HepG2 (cell line): ENCODE measurements around the gene SLC22A23. TPM values are rescaled to one million over a fixed set of nuclear protein-coding genes. Genes with fewer than 3 reads are reported as not detected.

Experiments used
- ATF4 ChIP-seq, 2 experiments: fragments of 450-650 bp in 1 of 2; sonication (generic) in 1 of 2; formaldehyde crosslinking; IDR thresholded peaks; 2 replicates each; pipeline versions ENCODE4 v1.5.0 to v1.8.0; 2020 to 2022; ENCODE audit warnings: mild to moderate bottlenecking in 1 of 2, missing genetic modification reagents in 1 of 2
- ATF7-NPFF ChIP-seq: sonication (generic); formaldehyde crosslinking; IDR thresholded peaks from 2 replicates; pipeline ENCODE4 v1.8.1; 2023; ENCODE audit warnings: mild to moderate bottlenecking, low read depth, missing genetic modification reagents, moderate library complexity
- FOSL2 ChIP-seq: sonication (generic); formaldehyde crosslinking; IDR thresholded peaks from 2 replicates; pipeline ENCODE4 v1.4.0; 2020; ENCODE audit warnings: missing genetic modification reagents
- KDM6A ChIP-seq: IDR thresholded peaks from 2 replicates; pipeline ENCODE4 v1.6.1; 2016; ENCODE audit warnings: low read depth
- NFE2 ChIP-seq: sonication (generic); formaldehyde crosslinking; IDR thresholded peaks from 2 replicates; pipeline ENCODE4 v1.4.0; 2020; ENCODE audit warnings: missing genetic modification reagents
- NPAS2 ChIP-seq: sonication (generic); formaldehyde crosslinking; IDR thresholded peaks from 2 replicates; pipeline ENCODE4 v1.8.0; 2022; ENCODE audit warnings: mild to moderate bottlenecking, missing genetic modification reagents, borderline replicate concordance
- PLSCR1 ChIP-seq: sonication (generic); formaldehyde crosslinking; IDR thresholded peaks from 2 replicates; pipeline ENCODE4 v1.5.0; 2020; ENCODE audit warnings: missing genetic modification reagents, mild to moderate bottlenecking, borderline replicate concordance
- SP4 ChIP-seq: sonication (generic); formaldehyde crosslinking; IDR thresholded peaks from 2 replicates; pipeline ENCODE4 v1.8.1; 2023; ENCODE audit warnings: mild to moderate bottlenecking, missing genetic modification reagents
- THYN1 ChIP-seq: sonication (generic); formaldehyde crosslinking; IDR thresholded peaks from 2 replicates; pipeline ENCODE4 v1.8.1; 2023; ENCODE audit warnings: low read depth, mild to moderate bottlenecking, moderate library complexity, missing genetic modification reagents, borderline replicate concordance
- ZBTB37 ChIP-seq: sonication (generic); formaldehyde crosslinking; IDR thresholded peaks from 2 replicates; pipeline ENCODE4 v1.4.0; 2020; ENCODE audit warnings: mild to moderate bottlenecking, missing genetic modification reagents
- ZNF878 ChIP-seq: sonication (generic); formaldehyde crosslinking; IDR thresholded peaks from 2 replicates; pipeline ENCODE4 v1.8.1; 2023; ENCODE audit warnings: mild to moderate bottlenecking, missing genetic modification reagents, moderate library complexity
- polyA plus RNA-seq, 8 experiments: library from polyadenylated mRNA; depleted of rRNA in 3 of 8; stranded (reverse) in 7 of 8; unstranded in 1 of 8; fragments of >200 nt; fragmentation: Illumina TruSeq in 4 of 8; extraction: Trizol in 4 of 8; gene quantifications; 2 replicates each; pipeline versions ENCODE4 v1.2.1 to v1.2.3, GENCODE V29; 2011 to 2016; ENCODE audit warnings: low read depth in 4 of 8, missing spikeins in 1 of 8, mixed read lengths in 1 of 8; ENCODE audit not compliant: insufficient read depth in 1 of 8
- total RNA-seq, 5 experiments: library from RNA; depleted of rRNA; stranded (reverse); fragments of >200 nt; fragmentation: Illumina TruSeq; extraction: Trizol; gene quantifications; 2 replicates each; pipeline ENCODE4 v1.2.3, GENCODE V29; 2016; ENCODE audit warnings: low read depth in 1 of 5
- TF ChIP-seq, protein P1 (sequence below): sonication (generic); formaldehyde crosslinking; IDR thresholded peaks from 2 replicates; pipeline ENCODE4 v1.4.0; 2020; ENCODE audit warnings: mild to moderate bottlenecking, missing genetic modification reagents
- TF ChIP-seq, protein P2 (sequence below): IDR thresholded peaks from 2 replicates; pipeline ENCODE4 v1.4.0; 2020; ENCODE audit warnings: mild to moderate bottlenecking, missing genetic modification reagents
- TF ChIP-seq, protein P3 (sequence below): sonication (generic); formaldehyde crosslinking; IDR thresholded peaks from 2 replicates; pipeline ENCODE4 v1.5.0; 2020; ENCODE audit warnings: mild to moderate bottlenecking, missing genetic modification reagents
- TF ChIP-seq, protein P4 (sequence below): sonication (generic); formaldehyde crosslinking; IDR thresholded peaks from 2 replicates; pipeline ENCODE4 v1.4.0; 2020; ENCODE audit warnings: mild to moderate bottlenecking, missing genetic modification reagents, borderline replicate concordance

The SLC22A23 gene
- total and polyA plus RNA-seq, 2 of the 13 experiments (the other 11 are each of a cell fraction or from before 2014, with no cell fraction given), result 11.8 to 17.5 TPM

GRCh38 chr6:3247255-3248146, 209.3 kb downstream of the SLC22A23 start (continued):
- TF ChIP-seq ZBTB37 (CRISPR knock-in tag) (no peak), NFE2 (CRISPR knock-in tag) (no peak), SP4 (peak; percentile 72), THYN1 (CRISPR knock-in tag) (no peak), PLSCR1 (no peak), ATF7-NPFF (CRISPR knock-in tag) (no peak), NPAS2 (CRISPR knock-in tag) (no peak), FOSL2 (CRISPR knock-in tag) (peak; percentile 95), ZNF878 (no peak), ATF4 (CRISPR knock-in tag; IDR thresholded peaks at IDR 0.05) (no peak), KDM6A (CRISPR knock-in tag) (no peak)
- TF ChIP-seq, protein P1, sequence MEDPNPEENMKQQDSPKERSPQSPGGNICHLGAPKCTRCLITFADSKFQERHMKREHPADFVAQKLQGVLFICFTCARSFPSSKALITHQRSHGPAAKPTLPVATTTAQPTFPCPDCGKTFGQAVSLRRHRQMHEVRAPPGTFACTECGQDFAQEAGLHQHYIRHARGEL (CRISPR knock-in tag), result no peak
- TF ChIP-seq, protein P2, sequence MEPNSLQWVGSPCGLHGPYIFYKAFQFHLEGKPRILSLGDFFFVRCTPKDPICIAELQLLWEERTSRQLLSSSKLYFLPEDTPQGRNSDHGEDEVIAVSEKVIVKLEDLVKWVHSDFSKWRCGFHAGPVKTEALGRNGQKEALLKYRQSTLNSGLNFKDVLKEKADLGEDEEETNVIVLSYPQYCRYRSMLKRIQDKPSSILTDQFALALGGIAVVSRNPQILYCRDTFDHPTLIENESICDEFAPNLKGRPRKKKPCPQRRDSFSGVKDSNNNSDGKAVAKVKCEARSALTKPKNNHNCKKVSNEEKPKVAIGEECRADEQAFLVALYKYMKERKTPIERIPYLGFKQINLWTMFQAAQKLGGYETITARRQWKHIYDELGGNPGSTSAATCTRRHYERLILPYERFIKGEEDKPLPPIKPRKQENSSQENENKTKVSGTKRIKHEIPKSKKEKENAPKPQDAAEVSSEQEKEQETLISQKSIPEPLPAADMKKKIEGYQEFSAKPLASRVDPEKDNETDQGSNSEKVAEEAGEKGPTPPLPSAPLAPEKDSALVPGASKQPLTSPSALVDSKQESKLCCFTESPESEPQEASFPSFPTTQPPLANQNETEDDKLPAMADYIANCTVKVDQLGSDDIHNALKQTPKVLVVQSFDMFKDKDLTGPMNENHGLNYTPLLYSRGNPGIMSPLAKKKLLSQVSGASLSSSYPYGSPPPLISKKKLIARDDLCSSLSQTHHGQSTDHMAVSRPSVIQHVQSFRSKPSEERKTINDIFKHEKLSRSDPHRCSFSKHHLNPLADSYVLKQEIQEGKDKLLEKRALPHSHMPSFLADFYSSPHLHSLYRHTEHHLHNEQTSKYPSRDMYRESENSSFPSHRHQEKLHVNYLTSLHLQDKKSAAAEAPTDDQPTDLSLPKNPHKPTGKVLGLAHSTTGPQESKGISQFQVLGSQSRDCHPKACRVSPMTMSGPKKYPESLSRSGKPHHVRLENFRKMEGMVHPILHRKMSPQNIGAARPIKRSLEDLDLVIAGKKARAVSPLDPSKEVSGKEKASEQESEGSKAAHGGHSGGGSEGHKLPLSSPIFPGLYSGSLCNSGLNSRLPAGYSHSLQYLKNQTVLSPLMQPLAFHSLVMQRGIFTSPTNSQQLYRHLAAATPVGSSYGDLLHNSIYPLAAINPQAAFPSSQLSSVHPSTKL (CRISPR knock-in tag), result peak; percentile 61
- TF ChIP-seq, protein P3, sequence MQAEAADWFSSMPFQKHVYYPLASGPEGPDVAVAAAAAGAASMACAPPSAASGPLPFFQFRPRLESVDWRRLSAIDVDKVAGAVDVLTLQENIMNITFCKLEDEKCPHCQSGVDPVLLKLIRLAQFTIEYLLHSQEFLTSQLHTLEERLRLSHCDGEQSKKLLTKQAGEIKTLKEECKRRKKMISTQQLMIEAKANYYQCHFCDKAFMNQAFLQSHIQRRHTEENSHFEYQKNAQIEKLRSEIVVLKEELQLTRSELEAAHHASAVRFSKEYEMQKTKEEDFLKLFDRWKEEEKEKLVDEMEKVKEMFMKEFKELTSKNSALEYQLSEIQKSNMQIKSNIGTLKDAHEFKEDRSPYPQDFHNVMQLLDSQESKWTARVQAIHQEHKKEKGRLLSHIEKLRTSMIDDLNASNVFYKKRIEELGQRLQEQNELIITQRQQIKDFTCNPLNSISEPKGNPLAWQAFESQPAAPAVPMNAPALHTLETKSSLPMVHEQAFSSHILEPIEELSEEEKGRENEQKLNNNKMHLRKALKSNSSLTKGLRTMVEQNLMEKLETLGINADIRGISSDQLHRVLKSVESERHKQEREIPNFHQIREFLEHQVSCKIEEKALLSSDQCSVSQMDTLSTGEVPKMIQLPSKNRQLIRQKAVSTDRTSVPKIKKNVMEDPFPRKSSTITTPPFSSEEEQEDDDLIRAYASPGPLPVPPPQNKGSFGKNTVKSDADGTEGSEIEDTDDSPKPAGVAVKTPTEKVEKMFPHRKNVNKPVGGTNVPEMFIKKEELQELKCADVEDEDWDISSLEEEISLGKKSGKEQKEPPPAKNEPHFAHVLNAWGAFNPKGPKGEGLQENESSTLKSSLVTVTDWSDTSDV, result no peak
- TF ChIP-seq, protein P4, sequence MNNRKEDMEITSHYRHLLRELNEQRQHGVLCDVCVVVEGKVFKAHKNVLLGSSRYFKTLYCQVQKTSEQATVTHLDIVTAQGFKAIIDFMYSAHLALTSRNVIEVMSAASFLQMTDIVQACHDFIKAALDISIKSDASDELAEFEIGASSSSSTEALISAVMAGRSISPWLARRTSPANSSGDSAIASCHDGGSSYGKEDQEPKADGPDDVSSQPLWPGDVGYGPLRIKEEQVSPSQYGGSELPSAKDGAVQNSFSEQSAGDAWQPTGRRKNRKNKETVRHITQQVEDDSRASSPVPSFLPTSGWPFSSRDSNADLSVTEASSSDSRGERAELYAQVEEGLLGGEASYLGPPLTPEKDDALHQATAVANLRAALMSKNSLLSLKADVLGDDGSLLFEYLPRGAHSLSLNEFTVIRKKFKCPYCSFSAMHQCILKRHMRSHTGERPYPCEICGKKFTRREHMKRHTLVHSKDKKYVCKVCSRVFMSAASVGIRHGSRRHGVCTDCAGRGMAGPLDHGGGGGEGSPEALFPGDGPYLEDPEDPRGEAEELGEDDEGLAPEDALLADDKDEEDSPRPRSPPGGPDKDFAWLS (CRISPR knock-in tag), result no peak
